Measurements from ENCODE around the gene XKR3.

XKR3 gene

GRCh38 chr22:16827506-16827905 is 2.3 kb upstream of the XKR3 start:
- no peak for DNase-seq (ENCODE audit: low read depth)
- no peak overlapping the region for H3K4me3 ChIP-seq (ENCODE audit: low read depth, low read length)
- no peak for TF ChIP-seq CTCF (IDR thresholded peaks at IDR 0.05; ENCODE audit: insufficient read depth, low read depth, low read length, missing control alignments)

DNA sequence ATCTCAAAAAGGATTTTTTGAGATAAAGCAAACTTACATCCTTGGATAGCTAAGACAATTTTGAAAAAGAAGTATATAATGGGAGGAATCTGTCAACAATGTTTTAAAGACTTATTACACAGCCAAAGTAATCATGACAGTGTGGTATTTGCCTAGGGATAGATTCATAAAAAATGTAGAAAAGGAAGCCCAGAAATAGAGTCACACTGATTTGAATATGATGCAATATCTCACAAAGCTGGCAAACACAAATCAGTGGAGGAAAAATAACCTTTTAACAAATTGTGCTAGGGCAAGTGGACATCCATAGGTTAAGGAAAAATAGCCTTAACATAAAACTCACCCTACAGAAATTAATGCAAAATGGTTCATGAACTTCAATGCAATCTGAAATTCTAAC is 6.0 kb downstream of the XKR3 start:
- no peak for DNase-seq (ENCODE audit: low read depth)
- no peak for TF ChIP-seq CTCF (IDR thresholded peaks at IDR 0.05; ENCODE audit: insufficient read depth, low read depth, low read length, missing control alignments)
- no peak overlapping the region for H3K4me3 ChIP-seq (ENCODE audit: low read depth, low read length)

- TF ChIP-seq CTCF (IDR thresholded peaks at IDR 0.05; ENCODE audit: insufficient read depth, low read depth, low read length, missing control alignments): no peak
- no peak for DNase-seq (ENCODE audit: low read depth)
- H3K4me3 ChIP-seq (ENCODE audit: low read depth, low read length): no peak overlapping the region
Observed at GRCh38 chr22:16818538-16818937, 6.7 kb downstream of the XKR3 start.

DNA sequence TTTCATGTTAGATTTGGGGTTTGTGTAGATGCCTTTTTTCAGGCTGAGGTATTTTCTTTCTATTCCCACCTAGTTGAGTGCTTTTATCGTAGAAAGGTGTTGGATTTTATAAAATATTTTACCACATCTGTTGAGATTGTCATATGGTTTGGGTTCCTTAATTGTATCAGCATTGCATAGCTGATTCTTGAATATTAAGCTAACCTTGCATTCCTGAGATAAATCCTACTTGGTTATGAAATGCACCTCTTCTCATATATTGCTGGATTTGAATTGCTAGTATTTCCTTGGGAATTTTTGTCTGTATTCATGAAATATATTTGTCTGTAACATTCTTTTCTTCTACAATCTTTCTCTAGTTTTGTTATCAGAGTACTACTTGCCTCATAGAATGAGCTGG is 10.1 kb downstream of the XKR3 start:
- no peak for TF ChIP-seq CTCF (IDR thresholded peaks at IDR 0.05; ENCODE audit: insufficient read depth, low read depth, low read length, missing control alignments)
- no peak for DNase-seq (ENCODE audit: low read depth)
- H3K4me3 ChIP-seq (ENCODE audit: low read depth, low read length): no peak overlapping the region

DNA sequence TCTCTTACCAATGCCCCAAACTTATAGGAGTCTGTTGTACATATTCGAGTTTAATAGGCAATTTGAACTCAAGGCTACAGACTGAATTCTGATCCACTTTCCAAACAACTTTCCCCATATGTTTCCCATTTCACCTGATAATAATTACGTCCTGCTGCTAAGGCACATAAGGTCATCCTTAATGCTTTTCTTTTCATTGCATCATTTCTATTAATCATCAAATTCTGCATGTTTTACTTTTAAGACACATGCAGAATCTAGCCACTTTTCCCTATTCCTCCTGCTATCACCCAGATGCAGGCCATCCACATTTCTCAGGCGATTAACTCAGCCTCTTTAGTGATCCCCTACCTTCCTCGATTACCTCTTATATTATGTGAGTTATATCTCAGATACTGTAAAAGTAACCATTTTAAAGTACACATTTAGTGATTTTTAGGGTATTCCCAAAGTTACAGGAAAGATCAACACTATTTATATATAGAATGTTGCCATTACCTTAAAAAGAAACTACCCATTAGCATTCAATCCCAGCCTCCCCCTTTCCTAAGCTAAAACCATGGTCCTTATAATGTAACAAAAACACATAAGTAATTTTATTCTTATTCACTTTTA is 14.9 kb downstream of the XKR3 start:
- DNase-seq (ENCODE audit: low read depth): no peak
- no peak overlapping the region for H3K4me3 ChIP-seq (ENCODE audit: low read depth, low read length)
- no peak for TF ChIP-seq CTCF (IDR thresholded peaks at IDR 0.05; ENCODE audit: insufficient read depth, low read depth, low read length, missing control alignments)

- no peak overlapping the region for H3K4me3 ChIP-seq (ENCODE audit: low read depth, low read length)
- no peak for TF ChIP-seq CTCF (IDR thresholded peaks at IDR 0.05; ENCODE audit: insufficient read depth, low read depth, low read length, missing control alignments)
- DNase-seq (ENCODE audit: low read depth): no peak
Observed at GRCh38 chr22:16808744-16809143, 16.5 kb downstream of the XKR3 start.

DNA sequence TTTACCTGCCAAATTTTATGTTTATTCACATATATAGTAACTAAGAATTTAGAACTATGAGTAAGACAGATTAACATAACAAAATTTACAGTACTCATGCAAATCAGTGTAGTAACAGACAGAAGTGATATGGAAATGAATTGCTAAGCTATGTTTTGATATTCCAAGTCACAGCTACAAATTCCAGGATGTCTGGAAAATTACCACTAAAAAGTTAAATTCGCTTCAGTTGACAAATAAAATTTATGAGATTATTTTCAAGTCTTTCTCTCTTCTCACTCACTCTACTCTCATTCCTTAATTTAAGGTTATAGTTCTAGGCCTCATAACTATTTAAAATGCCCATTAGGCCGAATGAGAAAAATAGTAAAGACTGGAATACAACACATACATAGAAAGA is 18.1 kb downstream of the XKR3 start:
- H3K4me3 ChIP-seq (ENCODE audit: low read depth, low read length): no peak overlapping the region
- TF ChIP-seq CTCF (IDR thresholded peaks at IDR 0.05; ENCODE audit: insufficient read depth, low read depth, low read length, missing control alignments): no peak
- no peak for DNase-seq (ENCODE audit: low read depth)

All from GM12865 (cell line).